ENCODE data around the gene MRPL34.

Gene MRPL34

GRCh38 chr19:17292301-17293074 lies 13.2 kb upstream of the MRPL34 start:
- peak; percentile 46; the same call in 1 of the 2 replicates for TF ChIP-seq CTCF (IDR thresholded peaks at IDR 0.05)

DNA sequence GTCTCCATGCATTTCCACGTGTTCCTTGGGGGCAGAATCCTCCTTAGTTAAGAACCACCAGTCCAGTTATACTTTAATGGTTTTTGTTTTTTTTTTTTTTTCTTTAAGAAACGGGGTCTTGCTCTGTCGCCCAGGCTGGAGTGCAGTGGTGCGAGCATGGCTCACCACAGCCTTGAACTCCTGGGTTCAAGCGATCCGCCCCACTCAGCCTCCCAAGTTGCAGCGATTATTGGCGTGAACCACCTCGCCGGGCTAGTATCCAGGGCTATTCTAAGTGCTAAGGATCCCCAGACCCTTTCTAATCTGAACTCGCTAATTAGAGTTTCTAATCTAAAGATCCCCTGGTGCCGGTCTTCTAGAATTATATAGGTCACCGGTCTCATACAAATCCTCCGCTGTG lies 12.1 kb upstream of the MRPL34 start:
- no peak for TF ChIP-seq CTCF (IDR thresholded peaks at IDR 0.05)

GRCh38 chr19:17294051-17294891 lies 11.4 kb upstream of the MRPL34 start:
- TF ChIP-seq CTCF (IDR thresholded peaks at IDR 0.05), result no peak

GRCh38 chr19:17296273-17296672 lies 9.4 kb upstream of the MRPL34 start:
- no peak for TF ChIP-seq CTCF (IDR thresholded peaks at IDR 0.05)

- no peak for TF ChIP-seq CTCF (IDR thresholded peaks at IDR 0.05)
These were observed 8.7 kb upstream of the MRPL34 start for GRCh38 chr19:17296976-17297375.

DNA sequence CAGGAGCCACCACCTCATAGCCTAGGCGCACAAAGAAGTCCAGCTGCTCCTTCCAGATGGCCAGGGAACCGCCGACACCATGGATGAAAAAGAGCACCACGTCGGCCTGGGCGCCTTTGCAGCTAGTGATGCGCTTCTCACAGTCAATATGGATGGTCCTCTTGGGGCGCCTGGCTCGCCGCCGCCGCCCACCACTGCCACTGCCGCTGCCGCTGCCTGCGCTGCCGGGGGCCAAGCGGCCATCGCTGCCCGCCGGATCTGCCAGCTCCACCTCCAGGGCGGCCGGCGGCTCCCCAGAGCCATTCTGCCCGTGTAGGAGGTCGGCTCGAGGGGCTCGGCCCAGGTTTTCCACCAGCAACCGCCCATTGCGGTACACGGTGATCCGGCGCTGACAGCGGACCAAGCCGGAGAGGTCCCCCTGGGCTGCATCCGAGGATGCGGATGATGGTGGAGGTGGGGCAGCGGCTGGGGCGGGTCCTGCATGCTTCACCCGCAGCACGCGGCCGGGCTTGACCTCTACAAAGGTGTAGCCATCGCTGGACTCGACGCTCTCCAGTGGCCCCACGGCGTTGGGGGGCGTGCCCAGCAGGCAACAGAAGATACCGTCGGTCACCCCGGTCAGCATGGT lies 4.6 kb upstream of the MRPL34 start:
- no peak for TF ChIP-seq CTCF (IDR thresholded peaks at IDR 0.05)

- no peak for TF ChIP-seq CTCF (IDR thresholded peaks at IDR 0.05)
These were observed 3.1 kb upstream of the MRPL34 start for GRCh38 chr19:17302391-17303166.

Measured in LNCAP (cell line).